Spleen (tissue), 11 donors: Measurements from ENCODE around the gene SUSD6. TPM values are rescaled to one million over a fixed set of nuclear protein-coding genes. Genes with fewer than 3 reads are reported as not detected.
"Not testable (repeated sequence)": the region's sequence is repeated elsewhere in the genome, so short reads cannot be mapped to it uniquely, and the experiment has no call there.

Experiments
- DNase-seq: peaks from one replicate; pipeline ENCODE4 v3.0.0-alpha.2; 2020
- H3K27ac ChIP-seq, 8 donors: fragments of 200-600 bp; sonication (generic) in 7 of 8; 1 replicate in 4 of 8; 2 replicates in 4 of 8; pipeline versions ENCODE4 v1.5.0 to v1.8.0; 2016 to 2021; ENCODE audit warnings: inconsistent platforms in 4 of 8, mild to moderate bottlenecking in 4 of 8, moderate library complexity in 1 of 8
- H3K27me3 ChIP-seq, 7 donors: fragments of 200-600 bp; sonication (generic) in 6 of 7; replicated peaks in 1 of 7; 1 replicate in 4 of 7; 2 replicates in 3 of 7; pipeline versions ENCODE4 v1.5.0 to v1.8.0; 2016 to 2021; ENCODE audit warnings: inconsistent platforms in 3 of 7, mild to moderate bottlenecking in 1 of 7
- H3K36me3 ChIP-seq, 6 donors: fragments of 200-600 bp; sonication (generic) in 5 of 6; 1 replicate in 4 of 6; 2 replicates in 2 of 6; pipeline versions ENCODE4 v1.5.0 to v1.8.0; 2016 to 2021; ENCODE audit warnings: inconsistent platforms in 2 of 6
- H3K4me1 ChIP-seq, 6 donors: fragments of 200-600 bp; sonication (generic) in 5 of 6; 1 replicate in 3 of 6; 2 replicates in 3 of 6; pipeline versions ENCODE4 v1.5.0 to v1.8.0; 2016 to 2021; ENCODE audit warnings: inconsistent platforms in 3 of 6
- H3K4me3 ChIP-seq, 8 donors: fragments of 200-600 bp; sonication (generic) in 7 of 8; 1 replicate in 4 of 8; 2 replicates in 4 of 8; pipeline versions ENCODE4 v1.5.0 to v1.8.0; 2016 to 2021; ENCODE audit warnings: inconsistent platforms in 4 of 8, mild to moderate bottlenecking in 4 of 8, moderate library complexity in 2 of 8
- H3K9me3 ChIP-seq, 8 donors: fragments of 200-600 bp; sonication (generic) in 7 of 8; 1 replicate in 4 of 8; 2 replicates in 4 of 8; pipeline versions ENCODE4 v1.5.0 to v1.8.0; 2016 to 2021; ENCODE audit warnings: inconsistent platforms in 4 of 8
- POLR2A ChIP-seq, 3 donors: fragments of 450-650 bp; IDR thresholded peaks; one replicate each; pipeline ENCODE4 v1.5.1; 2017; ENCODE audit warnings: antibody characterized with exemption in 3 of 3, mild to moderate bottlenecking in 1 of 3
- POLR2AphosphoS5 ChIP-seq, 3 donors: sonication (generic); formaldehyde crosslinking; IDR thresholded peaks; one replicate each; pipeline ENCODE4 v1.5.1; 2017; ENCODE audit warnings: antibody characterized with exemption in 3 of 3
- WGBS, 5 donors: extraction: QIAGEN DNeasy Blood & Tissue Kit in 3 of 5; methylation state at CpG; one replicate each; pipeline versions ENCODE4 v1.1.5 to v1.1.7; 2013 to 2018; 5-methylcytosine and 5-hydroxymethylcytosine counted together
- intact Hi-C: fragments of 100-400 bp; cut with DNase I; formaldehyde crosslinking; loops from one replicate; pipeline ENCODE4 v1.15.0; 2023; ENCODE audit warnings: low total_unique reads
- polyA plus RNA-seq, 3 donors: library from polyadenylated mRNA; stranded (reverse); fragments of 200-250 nt; gene quantifications; one replicate each; pipeline ENCODE4 v1.2.1, GENCODE V29; 2013
- total RNA-seq, 7 donors: library from RNA; depleted of rRNA in 3 of 7; stranded (reverse); fragments of >200 nt in 3 of 7; fragmentation: NEBNext Ultra II Directional in 4 of 7; extraction: Animal tissue kit (Norgen Biotek cat#: 25700) in 4 of 7; gene quantifications; one replicate each; pipeline versions ENCODE4 v1.1.0 to v1.2.1, GENCODE V29; 2016 to 2021
- TF ChIP-seq, protein P1 (sequence below), 11 experiments: fragments of 200-600 bp in 7 of 11; fragments of 450-650 bp in 4 of 11; sonication (generic) in 4 of 11; IDR thresholded peaks in 8 of 11; conservative IDR thresholded peaks in 3 of 11; 1 replicate in 7 of 11; 2 replicates in 4 of 11; pipeline versions ENCODE4 v1.4.0 to v1.8.0; 2016 to 2021; ENCODE audit warnings: antibody characterized with exemption in 11 of 11, inconsistent platforms in 4 of 11, mild to moderate bottlenecking in 1 of 11
- donor health status: healthy with polysubstance abuse.
- donor health status: DM: no; HTN: no; CAD: no; lungs with moderate emphysema.
- donor health status: DM: no; HTN: no; CAD: no.
- donor health status: Bipolar disorder and iron deficiency.
- donor health status: healthy.
- donor health status: DM: no; HTN: no; CAD: no.
- donor health status: DM: yes; HTN: yes; CAD: no.

Gene SUSD6
- total and polyA plus RNA-seq, 10 donors, result 10.7 to 120 (median 86.4) TPM

DNA sequence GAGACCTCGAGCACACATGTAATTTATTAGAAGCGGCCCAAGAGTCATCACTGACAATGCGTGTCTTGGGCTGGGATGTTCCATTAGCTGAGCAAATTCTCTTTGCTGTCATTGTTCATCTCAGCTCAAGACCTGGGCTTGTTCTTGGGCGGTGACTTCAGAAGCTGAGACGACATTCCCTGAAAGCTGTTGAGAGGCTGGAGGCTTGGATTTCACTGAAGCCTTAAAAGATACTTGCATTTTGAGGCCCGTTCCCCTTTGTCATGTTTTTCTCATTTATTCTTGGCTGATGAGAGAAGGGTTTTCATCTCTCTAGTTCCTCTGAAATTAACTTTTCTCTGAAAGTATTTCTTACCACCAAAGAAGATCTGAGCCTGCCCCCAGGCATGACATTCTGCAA, 16.6 kb upstream of the SUSD6 start:
- no peak overlapping the region for H3K4me3 ChIP-seq
- intact Hi-C loops, result no loop called here
- no peaks in the 10 kb centered on the region for H3K9me3 ChIP-seq
- no peak for TF ChIP-seq POLR2A (IDR thresholded peaks at IDR 0.05)
- TF ChIP-seq POLR2AphosphoS5 (IDR thresholded peaks at IDR 0.05), result no peak
- TF ChIP-seq, protein P1, sequence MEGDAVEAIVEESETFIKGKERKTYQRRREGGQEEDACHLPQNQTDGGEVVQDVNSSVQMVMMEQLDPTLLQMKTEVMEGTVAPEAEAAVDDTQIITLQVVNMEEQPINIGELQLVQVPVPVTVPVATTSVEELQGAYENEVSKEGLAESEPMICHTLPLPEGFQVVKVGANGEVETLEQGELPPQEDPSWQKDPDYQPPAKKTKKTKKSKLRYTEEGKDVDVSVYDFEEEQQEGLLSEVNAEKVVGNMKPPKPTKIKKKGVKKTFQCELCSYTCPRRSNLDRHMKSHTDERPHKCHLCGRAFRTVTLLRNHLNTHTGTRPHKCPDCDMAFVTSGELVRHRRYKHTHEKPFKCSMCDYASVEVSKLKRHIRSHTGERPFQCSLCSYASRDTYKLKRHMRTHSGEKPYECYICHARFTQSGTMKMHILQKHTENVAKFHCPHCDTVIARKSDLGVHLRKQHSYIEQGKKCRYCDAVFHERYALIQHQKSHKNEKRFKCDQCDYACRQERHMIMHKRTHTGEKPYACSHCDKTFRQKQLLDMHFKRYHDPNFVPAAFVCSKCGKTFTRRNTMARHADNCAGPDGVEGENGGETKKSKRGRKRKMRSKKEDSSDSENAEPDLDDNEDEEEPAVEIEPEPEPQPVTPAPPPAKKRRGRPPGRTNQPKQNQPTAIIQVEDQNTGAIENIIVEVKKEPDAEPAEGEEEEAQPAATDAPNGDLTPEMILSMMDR (IDR thresholded peaks at IDR 0.05 in 8 of 11, conservative IDR thresholded peaks at IDR 0.05 in 3 of 11), result no peak
- H3K27me3 ChIP-seq, result no peaks in the 10 kb centered on the region
- no peaks in the 10 kb centered on the region for H3K36me3 ChIP-seq
- no peaks in the 10 kb centered on the region for H3K4me1 ChIP-seq
- H3K27ac ChIP-seq, result no peak overlapping the region
- WGBS, 5 donors, result 92 to 96% (median 93%) methylated on average over 6 of the region's 6 CpGs
- no peak for DNase-seq

GRCh38 chr14:69595336-69595735, 16.1 kb upstream of the SUSD6 start:
- Histone ChIP-seq H3K4me3 (no peak overlapping the region), H3K4me1 (no peaks in the 10 kb centered on the region), H3K27ac (no peak overlapping the region), H3K36me3 (no peaks in the 10 kb centered on the region), H3K9me3 (no peaks in the 10 kb centered on the region), H3K27me3 (no peaks in the 10 kb centered on the region)
- 89 to 96% (median 93%) methylated on average over 5 of the region's 5 CpGs for WGBS, 5 donors
- intact Hi-C loops, result no loop called here
- TF ChIP-seq POLR2AphosphoS5 (IDR thresholded peaks at IDR 0.05) (no peak), POLR2A (IDR thresholded peaks at IDR 0.05) (no peak)
- TF ChIP-seq, protein P1 (IDR thresholded peaks at IDR 0.05 in 8 of 11, conservative IDR thresholded peaks at IDR 0.05 in 3 of 11), result no peak
- no peak for DNase-seq

- DNase-seq, intact Hi-C loops, H3K27ac ChIP-seq, H3K27me3 ChIP-seq, H3K36me3 ChIP-seq, H3K4me3 ChIP-seq, H3K9me3 ChIP-seq: not testable (repeated sequence)
- WGBS, 5 donors, result 79 to 92% (median 88%) methylated on average over 5 of the region's 5 CpGs
- H3K4me1 ChIP-seq, result peaks cover 0 to 12% (median 0%) of the 10 kb centered on the region in 6 donors
These were observed 12.0 kb upstream of the SUSD6 start for GRCh38 chr14:69599431-69599830.

GRCh38 chr14:69600304-69600891, 11.0 kb upstream of the SUSD6 start:
- Histone ChIP-seq H3K9me3 (no peaks in the 10 kb centered on the region), H3K4me1 (peaks cover 0 to 12% (median 0%) of the 10 kb centered on the region in 6 donors), H3K4me3 (no peak overlapping the region), H3K27ac (no peak overlapping the region), H3K27me3 (no peaks in the 10 kb centered on the region), H3K36me3 (no peaks in the 10 kb centered on the region)
- 70 to 82% (median 77%) methylated on average over 2 to 3 of the region's 3 CpGs for WGBS, 5 donors
- intact Hi-C loops, result loop anchor here (5.0 kb wide), 1 partner anchor 127 kb away; no protein-coding TSS in a partner anchor
- no peak for DNase-seq
- no peak for TF ChIP-seq POLR2A (IDR thresholded peaks at IDR 0.05)
- TF ChIP-seq, protein P1 (IDR thresholded peaks at IDR 0.05 in 8 of 11, conservative IDR thresholded peaks at IDR 0.05 in 3 of 11), result no peak
- no peak for TF ChIP-seq POLR2AphosphoS5 (IDR thresholded peaks at IDR 0.05)

DNA sequence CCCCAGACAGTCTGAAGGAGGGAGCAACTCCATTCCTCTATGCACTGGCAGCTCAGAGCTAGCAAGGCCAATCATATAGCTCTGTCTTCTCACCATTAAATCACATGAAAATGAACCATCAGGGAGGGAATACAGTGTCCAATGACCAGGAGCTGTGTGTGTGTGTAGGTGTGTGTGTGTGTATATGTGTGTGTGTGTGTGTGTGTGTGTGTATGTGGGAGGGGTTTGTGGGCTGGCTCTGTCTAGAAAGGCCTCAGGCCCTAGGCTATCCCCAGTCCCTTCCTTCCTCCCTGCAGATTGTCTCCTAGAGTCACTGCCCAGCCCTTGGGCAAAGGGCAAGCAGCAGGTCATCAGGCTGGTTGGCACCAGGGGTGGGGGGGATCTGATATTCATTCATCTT, 5.7 kb upstream of the SUSD6 start:
- no peaks in the 10 kb centered on the region for H3K36me3 ChIP-seq
- intact Hi-C loops, result no loop called here
- no peaks in the 10 kb centered on the region for H3K27me3 ChIP-seq
- H3K4me1 ChIP-seq, result peaks cover 9 to 36% (median 11%) of the 10 kb centered on the region in 6 donors
- H3K27ac ChIP-seq, result peak overlapping the region in 1 of 8 donors; percentile 11
- no peak for TF ChIP-seq POLR2A (IDR thresholded peaks at IDR 0.05)
- TF ChIP-seq POLR2AphosphoS5 (IDR thresholded peaks at IDR 0.05), result no peak
- TF ChIP-seq, protein P1 (IDR thresholded peaks at IDR 0.05 in 8 of 11, conservative IDR thresholded peaks at IDR 0.05 in 3 of 11), result no peak
- no peak overlapping the region for H3K4me3 ChIP-seq
- H3K9me3 ChIP-seq, result no peaks in the 10 kb centered on the region
- no peak for DNase-seq
